Right lung (tissue), 5 donors: ENCODE results near the gene STK32C. TPM values are rescaled to one million over a fixed set of nuclear protein-coding genes. Genes with fewer than 3 reads are reported as not detected.
"Not testable (repeated sequence)": the region's sequence is repeated elsewhere in the genome, so short reads cannot be mapped to it uniquely, and the experiment has no call there.

Experiments
- DNase-seq, 2 donors: peaks; one replicate each; pipeline ENCODE4 v3.0.0-alpha.2; 2013
- polyA plus RNA-seq, 5 donors: library from polyadenylated mRNA; unstranded; fragments of 120-200 nt; gene quantifications; one replicate each; pipeline versions ENCODE4 v1.2.1 to v1.2.3, GENCODE V29; 2013; ENCODE audit warnings: inconsistent platforms in 1 of 5, low replicate concordance in 1 of 5; ENCODE audit not compliant: insufficient read length in 5 of 5, insufficient read depth in 1 of 5

The STK32C gene
- polyA plus RNA-seq, 5 donors = 8.6 to 14.1 (median 10.5) TPM

GRCh38 chr10:132303361-132304115, 4.2 kb downstream of the STK32C start:
- no peak for DNase-seq

- DNase-seq = no peak
Measured at GRCh38 chr10:132302421-132303310, 5.1 kb downstream of the STK32C start.

GRCh38 chr10:132301371-132302330, 6.1 kb downstream of the STK32C start:
- DNase-seq = no peak

GRCh38 chr10:132300582-132300981, 7.2 kb downstream of the STK32C start:
- DNase-seq = no peak

GRCh38 chr10:132299371-132300336, 8.1 kb downstream of the STK32C start:
- DNase-seq = no peak

GRCh38 chr10:132298038-132298881, 9.5 kb downstream of the STK32C start:
- DNase-seq = no peak

GRCh38 chr10:132297526-132297925, 10.2 kb downstream of the STK32C start:
- no peak for DNase-seq

GRCh38 chr10:132296666-132297443, 10.9 kb downstream of the STK32C start:
- no peak for DNase-seq

- not testable (repeated sequence) for DNase-seq
Measured at GRCh38 chr10:132295481-132295880, 12.3 kb downstream of the STK32C start.

GRCh38 chr10:132294561-132295318, 13.0 kb downstream of the STK32C start:
- DNase-seq = no peak

- DNase-seq = no peak
Measured at GRCh38 chr10:132293813-132294520, 13.8 kb downstream of the STK32C start.

- DNase-seq = no peak
Measured at GRCh38 chr10:132293201-132293812, 14.4 kb downstream of the STK32C start.

- DNase-seq = no peak
Measured at GRCh38 chr10:132292287-132293200, 15.2 kb downstream of the STK32C start.

GRCh38 chr10:132291826-132292225, 15.9 kb downstream of the STK32C start:
- DNase-seq = no peak

- no peak for DNase-seq
Measured at GRCh38 chr10:132290631-132291030, 17.1 kb downstream of the STK32C start.

- no peak for DNase-seq
Measured at GRCh38 chr10:132289439-132289838, 18.3 kb downstream of the STK32C start.
